ENCODE results near the gene ADCYAP1R1.

Gene ADCYAP1R1

DNA sequence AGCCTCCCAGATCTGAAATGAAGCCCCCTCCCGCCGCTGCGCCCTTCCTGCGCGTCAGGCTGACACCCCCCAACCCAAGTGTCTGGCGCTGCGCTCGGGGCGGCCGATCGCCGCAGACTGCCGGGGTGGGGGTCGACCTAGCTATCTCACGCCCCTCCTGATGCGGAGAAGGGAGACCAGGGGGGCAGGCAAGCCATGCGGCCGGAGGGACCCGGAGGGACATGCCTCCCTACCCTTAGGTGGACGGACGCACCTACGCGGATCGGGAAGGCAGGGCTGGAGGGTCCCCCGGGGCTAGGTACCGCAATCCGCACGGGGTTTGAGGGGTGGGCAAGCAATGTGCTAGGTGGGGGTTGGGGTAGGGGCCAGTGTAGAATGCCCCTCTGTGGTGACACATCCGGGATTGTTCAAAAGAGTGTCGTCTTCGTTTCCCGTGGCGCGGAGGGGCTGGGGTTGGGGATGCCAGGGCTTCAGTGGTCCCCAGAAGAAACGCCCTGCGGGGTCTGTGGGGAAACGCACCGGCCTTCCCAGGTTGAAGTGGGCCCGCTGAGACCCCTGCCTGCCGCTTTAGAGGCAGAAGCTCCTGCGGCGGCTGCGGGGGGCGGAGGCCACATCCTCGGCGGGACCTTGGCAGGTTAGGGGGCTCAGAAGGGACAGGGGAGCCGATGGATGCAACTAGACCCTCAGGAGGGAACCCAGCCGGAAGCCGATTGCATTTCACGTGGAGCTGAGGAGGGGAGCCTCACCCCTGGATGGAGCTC, 913 bp downstream of the ADCYAP1R1 start:
- no peak for DNase-seq (ENCODE audit: low spot score)
- no peak for TF ChIP-seq CTCF (IDR thresholded peaks at IDR 0.05; ENCODE audit: extremely low read depth, missing control alignments)

GRCh38 chr7:31053986-31054385, 1.9 kb downstream of the ADCYAP1R1 start:
- no peak for DNase-seq (ENCODE audit: low spot score)
- TF ChIP-seq CTCF (IDR thresholded peaks at IDR 0.05; ENCODE audit: extremely low read depth, missing control alignments) = no peak

GRCh38 chr7:31054608-31055278, 2.6 kb downstream of the ADCYAP1R1 start:
- TF ChIP-seq CTCF (IDR thresholded peaks at IDR 0.05; ENCODE audit: extremely low read depth, missing control alignments) = no peak
- no peak for DNase-seq (ENCODE audit: low spot score)

DNA sequence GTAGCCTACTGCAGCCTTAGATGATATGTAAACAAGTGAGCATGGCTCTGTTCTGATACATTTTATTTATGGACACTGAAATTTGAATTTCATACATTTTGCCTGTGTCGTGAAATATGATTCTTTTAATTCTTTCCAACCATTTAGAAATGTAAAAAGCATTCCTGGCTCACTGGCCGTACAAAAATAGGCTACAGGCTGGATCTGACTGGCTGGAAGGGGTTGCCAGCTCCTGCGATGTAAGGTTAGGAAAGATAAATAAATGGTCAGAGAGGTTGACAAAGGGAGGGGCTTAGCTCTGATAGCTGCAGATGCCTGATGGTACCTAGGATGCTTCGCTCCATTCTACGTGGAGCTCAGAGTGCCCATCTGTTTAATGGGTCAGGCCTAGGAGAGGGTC, 3.4 kb downstream of the ADCYAP1R1 start:
- no peak for DNase-seq (ENCODE audit: low spot score)
- TF ChIP-seq CTCF (IDR thresholded peaks at IDR 0.05; ENCODE audit: extremely low read depth, missing control alignments) = no peak

DNA sequence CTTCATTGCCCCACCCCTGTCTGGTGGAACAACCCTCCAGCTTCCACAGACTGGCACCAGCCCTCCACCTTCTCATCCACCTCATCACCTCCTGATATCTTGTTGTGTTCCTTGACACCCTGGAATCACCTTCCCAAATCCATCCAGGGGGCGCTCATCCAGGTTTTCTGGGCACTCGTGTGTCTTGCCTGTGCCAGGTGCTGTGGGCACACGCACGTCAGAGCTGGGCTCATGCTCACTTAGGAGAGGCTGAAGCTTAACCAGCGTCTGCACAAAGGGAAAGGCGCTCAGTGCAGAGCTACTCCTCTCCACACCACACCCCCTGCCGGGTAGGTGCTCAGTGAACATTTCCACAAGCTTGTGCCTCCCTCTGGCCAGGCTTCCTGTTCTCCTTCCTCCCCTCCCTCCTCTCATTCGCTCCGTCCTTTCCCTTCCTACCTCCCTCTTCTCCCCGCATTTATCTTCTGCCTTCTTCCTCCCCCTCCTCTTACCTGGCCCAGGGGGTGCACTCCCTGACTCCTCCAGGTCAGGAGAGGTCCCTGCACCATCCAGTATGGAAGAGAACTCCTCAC, 4.8 kb downstream of the ADCYAP1R1 start:
- DNase-seq (ENCODE audit: low spot score) = no peak
- TF ChIP-seq CTCF (IDR thresholded peaks at IDR 0.05; ENCODE audit: extremely low read depth, missing control alignments) = no peak

GRCh38 chr7:31058122-31058521, 6.0 kb downstream of the ADCYAP1R1 start:
- DNase-seq (ENCODE audit: low spot score) = no peak
- TF ChIP-seq CTCF (IDR thresholded peaks at IDR 0.05; ENCODE audit: extremely low read depth, missing control alignments) = no peak

DNA sequence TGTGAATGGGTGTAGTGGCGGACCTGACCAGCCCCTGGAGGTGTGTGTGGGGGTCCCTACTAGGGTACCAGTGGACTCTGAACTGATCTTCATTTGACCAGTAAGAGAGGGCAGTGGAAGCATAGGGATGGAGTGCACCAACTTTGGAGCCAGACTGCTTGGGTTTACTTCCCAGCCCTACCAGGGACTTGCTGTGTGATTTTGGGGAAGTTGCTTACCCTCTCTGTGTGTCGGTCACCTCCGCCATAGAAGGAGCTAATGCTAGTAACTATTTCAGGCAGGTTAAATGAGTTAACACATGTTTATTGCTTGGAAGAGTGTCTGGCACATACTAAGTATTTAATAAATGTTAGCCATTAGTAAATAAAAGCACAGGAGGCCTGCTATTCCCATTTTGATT, 6.6 kb downstream of the ADCYAP1R1 start:
- no peak for DNase-seq (ENCODE audit: low spot score)

More for the DNA sequence above, 6.6 kb downstream of the ADCYAP1R1 start:
- no peak for TF ChIP-seq CTCF (IDR thresholded peaks at IDR 0.05; ENCODE audit: extremely low read depth, missing control alignments)
